Esophagus squamous epithelium (tissue), 4 donors: ENCODE data around the gene RECQL.

ENCODE experiments used
- POLR2A ChIP-seq, 4 donors: fragments of 450-650 bp; IDR thresholded peaks; one replicate each; pipeline ENCODE4 v1.6.1; 2017; ENCODE audit warnings: antibody characterized with exemption in 4 of 4, mild to moderate bottlenecking in 4 of 4, moderate library complexity in 3 of 4
- TF ChIP-seq, protein P1 (sequence below), 6 experiments: fragments of 450-650 bp in 4 of 6; fragments of 200-600 bp in 2 of 6; sonication (generic) in 2 of 6; IDR thresholded peaks; one replicate each; pipeline ENCODE4 v1.5.1; 2016 to 2019; ENCODE audit warnings: antibody characterized with exemption in 6 of 6, mild to moderate bottlenecking in 4 of 6, moderate library complexity in 4 of 6

DNA sequence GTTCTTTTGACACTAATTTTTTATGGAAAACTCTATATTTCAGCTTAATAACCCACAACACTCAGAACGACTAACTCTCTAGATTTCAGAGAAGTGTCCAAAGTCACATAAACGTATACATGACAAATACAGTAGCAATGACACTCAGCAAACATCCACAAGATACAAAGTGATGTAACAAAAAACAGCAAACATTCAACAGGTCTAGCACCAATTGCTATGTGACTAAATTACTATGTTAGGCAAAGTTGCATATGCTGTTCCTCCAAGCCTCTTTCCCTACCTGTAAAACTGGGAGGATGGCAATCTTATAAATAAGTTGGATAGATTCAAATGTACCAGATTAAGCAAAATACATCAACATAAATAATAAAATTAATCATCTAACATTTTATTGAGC, 1.7 kb downstream of the RECQL start:
- TF ChIP-seq, protein P1, sequence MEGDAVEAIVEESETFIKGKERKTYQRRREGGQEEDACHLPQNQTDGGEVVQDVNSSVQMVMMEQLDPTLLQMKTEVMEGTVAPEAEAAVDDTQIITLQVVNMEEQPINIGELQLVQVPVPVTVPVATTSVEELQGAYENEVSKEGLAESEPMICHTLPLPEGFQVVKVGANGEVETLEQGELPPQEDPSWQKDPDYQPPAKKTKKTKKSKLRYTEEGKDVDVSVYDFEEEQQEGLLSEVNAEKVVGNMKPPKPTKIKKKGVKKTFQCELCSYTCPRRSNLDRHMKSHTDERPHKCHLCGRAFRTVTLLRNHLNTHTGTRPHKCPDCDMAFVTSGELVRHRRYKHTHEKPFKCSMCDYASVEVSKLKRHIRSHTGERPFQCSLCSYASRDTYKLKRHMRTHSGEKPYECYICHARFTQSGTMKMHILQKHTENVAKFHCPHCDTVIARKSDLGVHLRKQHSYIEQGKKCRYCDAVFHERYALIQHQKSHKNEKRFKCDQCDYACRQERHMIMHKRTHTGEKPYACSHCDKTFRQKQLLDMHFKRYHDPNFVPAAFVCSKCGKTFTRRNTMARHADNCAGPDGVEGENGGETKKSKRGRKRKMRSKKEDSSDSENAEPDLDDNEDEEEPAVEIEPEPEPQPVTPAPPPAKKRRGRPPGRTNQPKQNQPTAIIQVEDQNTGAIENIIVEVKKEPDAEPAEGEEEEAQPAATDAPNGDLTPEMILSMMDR (IDR thresholded peaks at IDR 0.05): no peak
- TF ChIP-seq POLR2A (IDR thresholded peaks at IDR 0.05): no peak
